ENCODE measurements around the gene OR52A1. TPM values are rescaled to one million over a fixed set of nuclear protein-coding genes. Genes with fewer than 3 reads are reported as not detected.

Gene OR52A1
- total and polyA plus RNA-seq, 9 of the 15 experiments (the other 6 are each of a cell fraction or from before 2014, with no cell fraction given): under 0.01 to 0.33 (median 0.13) TPM; not detected in 3

- no peak for TF ChIP-seq CTCFL (IDR thresholded peaks at IDR 0.05; ENCODE audit: borderline replicate concordance, insufficient read depth, low read depth, low read length, poor library complexity, severe bottlenecking)
- TF ChIP-seq THRAP3 (IDR thresholded peaks at IDR 0.05; ENCODE audit: borderline replicate concordance): no peak
- no peak for TF ChIP-seq NFIC (IDR thresholded peaks at IDR 0.05)
- no peak for TF ChIP-seq RBM22 (IDR thresholded peaks at IDR 0.05; ENCODE audit: low read depth, low read length, poor library complexity, severe bottlenecking)
- 0 out of 4 replicates have a peak, but pooled peaks of 1 of the 2 experiments have one; percentile 39 for TF ChIP-seq ZNF639 (CRISPR knock-in tag; conservative IDR thresholded peaks at IDR 0.05 in 1 of 2, IDR thresholded peaks at IDR 0.05 in 1 of 2)
These were observed 754 bp downstream of the OR52A1 start (continued) for GRCh38 chr11:5153574-5154431.
